HG03108 (cell line): ENCODE data around the gene BICRA.
"Not testable (repeated sequence)": the region's sequence is repeated elsewhere in the genome, so short reads cannot be mapped to it uniquely, and the experiment has no call there.

Source experiments
- ATAC-seq: cut with Tn5 transposase; IDR thresholded peaks from one replicate; pipeline ENCODE4 v1.9.1; 2021; ENCODE audit warnings: moderate library complexity; ENCODE audit not compliant: unreplicated experiment

BICRA gene

GRCh38 chr19:47658431-47659348 is 49.8 kb downstream of the BICRA start:
- no peak for ATAC-seq

DNA sequence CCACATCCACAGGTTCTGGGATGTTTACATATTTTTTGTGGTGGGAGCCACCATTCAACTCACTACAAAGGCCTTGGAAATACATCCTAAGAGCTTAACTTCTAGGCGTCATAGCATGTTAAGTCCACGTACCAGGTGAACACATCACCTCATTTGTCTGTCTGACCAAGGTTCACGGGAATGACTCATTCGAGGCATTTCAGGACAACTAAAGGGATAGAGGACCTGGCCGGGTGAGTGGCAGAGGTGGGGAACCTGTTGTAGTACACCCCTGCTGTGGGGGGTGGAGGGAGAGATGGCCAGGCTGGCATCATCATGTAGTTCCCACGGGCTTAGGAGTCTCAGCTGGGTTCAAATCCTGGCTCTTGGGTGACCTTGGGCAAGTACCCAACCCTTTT is 51.5 kb downstream of the BICRA start:
- no peak for ATAC-seq

DNA sequence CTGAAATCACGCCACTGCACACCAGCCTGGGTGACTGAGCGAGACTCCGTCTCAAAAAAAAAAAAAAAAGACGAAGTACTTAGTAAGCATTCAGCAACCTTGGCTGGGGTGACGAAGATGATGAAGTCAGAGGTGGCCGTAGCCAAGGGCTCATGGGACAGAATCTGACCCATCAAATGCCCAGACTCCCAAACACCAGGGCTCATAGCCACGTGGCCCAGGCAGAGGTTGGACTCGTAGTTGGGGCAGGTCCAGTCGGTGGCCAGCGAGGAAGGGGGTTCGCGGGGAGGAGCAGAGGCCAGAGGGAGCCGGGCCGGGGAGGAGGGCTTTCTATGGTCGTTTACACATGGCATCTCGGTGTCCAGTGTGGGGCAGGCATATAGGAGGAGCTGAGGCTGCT is 52.2 kb downstream of the BICRA start:
- ATAC-seq = no peak

DNA sequence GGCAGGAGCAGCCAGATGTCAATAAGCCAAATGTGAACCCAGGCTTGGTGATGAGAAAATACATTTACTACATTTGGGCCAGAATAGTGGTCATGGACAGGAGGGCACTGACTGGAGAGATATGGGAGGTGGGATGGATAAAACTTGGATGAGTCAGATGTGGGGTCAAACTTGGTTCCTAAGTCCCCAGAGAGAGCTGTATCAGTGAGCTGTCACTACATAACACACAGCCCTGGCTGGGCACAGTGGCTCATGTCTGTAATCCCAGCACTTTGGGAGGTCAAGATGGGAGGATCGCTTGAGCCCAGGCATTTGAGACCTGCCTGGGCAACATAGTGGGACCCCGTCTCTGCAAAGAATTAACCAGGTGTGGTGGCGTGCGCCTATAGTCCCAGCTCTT is 52.7 kb downstream of the BICRA start:
- no peak for ATAC-seq

DNA sequence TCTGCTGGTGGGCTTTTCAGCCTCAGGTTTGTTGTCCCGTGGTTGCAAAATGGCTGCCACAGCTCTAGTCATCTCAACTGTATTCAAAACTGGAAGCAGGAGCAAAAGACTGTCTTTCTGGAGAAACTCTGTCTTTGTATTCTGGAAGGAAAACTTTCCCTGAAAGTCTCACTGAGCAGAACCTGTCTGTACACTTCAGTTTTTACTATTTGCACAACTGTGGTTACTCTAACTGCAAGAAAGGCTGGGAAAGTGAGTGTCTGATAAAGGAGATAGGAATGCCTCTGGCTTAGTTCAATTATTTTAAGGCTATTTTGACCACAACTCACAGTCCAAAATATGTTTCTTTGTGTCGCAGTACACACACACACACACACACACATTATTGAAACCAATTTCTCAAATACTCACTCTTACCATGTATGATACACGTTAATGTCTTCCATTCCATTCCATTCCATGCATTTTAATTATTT is 54.5 kb downstream of the BICRA start:
- no peak for ATAC-seq

GRCh38 chr19:47663911-47664771 is 55.2 kb downstream of the BICRA start:
- ATAC-seq = no peak

DNA sequence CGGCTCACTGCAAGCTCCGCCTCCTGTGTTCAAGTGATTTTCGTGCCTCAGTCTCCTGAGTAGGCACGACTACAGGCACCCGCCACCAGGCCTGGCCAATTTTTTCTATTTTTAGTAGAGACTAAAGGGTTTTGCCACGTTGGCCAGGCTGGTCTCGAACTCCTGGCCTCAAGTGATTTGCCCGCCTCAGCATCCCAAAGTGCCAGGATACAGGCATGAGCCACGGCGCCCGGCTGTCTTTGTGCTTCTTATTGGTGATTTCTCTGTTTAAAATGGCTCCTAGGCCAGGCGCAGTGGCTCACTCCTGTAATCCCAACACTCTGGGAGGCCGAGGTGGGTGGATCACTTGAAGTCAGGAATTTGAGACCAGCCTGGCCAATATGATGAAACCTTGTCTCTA is 59.6 kb downstream of the BICRA start:
- not testable (repeated sequence) for ATAC-seq

DNA sequence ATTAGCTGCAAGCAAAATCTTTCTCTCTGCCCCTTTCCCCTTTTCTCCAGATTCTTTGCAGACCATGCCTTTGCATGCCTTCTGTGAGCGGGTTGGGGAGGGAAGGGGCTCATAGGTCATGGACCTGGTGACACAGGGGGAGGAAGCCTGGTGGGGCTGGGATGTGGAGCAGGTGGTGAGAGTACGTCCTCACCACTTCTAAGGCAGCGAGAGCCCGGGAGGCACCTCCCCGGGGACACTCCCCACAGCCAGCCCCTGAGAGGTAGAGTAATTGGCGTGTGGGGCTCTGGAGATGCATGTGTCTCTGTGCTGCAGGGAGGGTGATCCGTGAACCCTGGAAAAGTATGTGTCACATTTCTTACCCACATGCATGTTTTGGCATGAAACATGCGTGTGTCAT is 61.8 kb downstream of the BICRA start:
- ATAC-seq = no peak

GRCh38 chr19:47671499-47671898 is 62.6 kb downstream of the BICRA start:
- ATAC-seq = no peak

DNA sequence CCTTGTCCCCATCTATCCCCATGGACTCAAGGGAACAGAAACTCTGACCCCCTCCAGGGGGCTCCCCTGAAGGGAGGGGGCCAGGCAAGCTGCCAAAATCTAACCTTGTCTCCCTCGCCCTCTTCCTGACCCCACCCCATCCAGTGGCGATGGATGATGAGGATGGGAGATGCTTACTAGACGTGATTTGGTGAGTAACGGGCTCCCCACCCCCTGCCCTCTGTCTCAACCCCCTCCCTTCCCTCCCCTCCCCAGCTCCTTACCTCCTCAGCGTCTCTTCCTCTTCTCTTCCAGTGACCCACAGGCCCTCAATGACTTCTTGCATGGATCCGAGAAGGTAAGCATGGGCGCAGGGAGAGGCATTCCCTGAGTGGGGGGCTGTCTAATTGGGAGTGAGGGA is 64.5 kb downstream of the BICRA start:
- ATAC-seq = no peak

DNA sequence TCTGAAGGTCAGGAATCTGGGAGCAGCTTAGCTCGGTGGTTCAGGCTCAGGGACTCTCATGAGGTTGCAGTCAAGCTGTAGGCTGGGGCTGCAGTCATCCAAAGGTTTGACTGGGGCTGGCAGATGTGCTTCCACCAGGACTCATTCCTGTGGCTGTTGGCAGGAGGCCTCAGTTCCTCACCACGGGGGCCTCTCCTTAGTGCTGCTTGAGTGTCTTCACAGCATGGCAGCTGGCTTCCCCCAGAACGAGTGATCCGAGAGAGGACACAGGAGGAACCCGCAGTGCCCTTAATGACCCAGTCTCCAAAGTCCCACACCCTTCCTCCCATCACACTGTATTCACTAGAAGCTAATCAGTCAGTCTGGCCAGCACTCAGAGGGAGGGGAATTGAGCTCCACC is 65.6 kb downstream of the BICRA start:
- no peak for ATAC-seq

GRCh38 chr19:47675271-47675670 is 66.3 kb downstream of the BICRA start:
- ATAC-seq = no peak

DNA sequence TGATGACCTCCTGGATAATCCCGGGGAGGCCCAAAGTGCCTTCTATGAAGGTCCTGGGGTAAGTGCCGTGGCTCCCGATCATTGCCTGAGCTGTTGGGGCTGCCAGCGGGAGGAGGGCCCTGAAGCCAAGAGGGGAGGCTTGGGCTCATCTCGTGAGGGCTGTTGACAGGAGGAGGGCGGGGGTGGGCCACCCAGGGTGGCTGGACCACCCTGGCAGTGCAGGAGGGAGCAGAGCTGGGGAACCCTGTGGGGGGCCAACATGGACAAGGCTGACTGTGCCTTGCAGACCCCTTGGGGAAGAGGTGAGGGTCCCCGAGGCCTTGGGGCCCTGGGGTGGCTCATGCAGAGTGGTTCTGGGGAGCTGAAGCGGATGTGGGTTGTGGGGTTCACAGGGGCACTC is 66.9 kb downstream of the BICRA start:
- ATAC-seq = no peak

DNA sequence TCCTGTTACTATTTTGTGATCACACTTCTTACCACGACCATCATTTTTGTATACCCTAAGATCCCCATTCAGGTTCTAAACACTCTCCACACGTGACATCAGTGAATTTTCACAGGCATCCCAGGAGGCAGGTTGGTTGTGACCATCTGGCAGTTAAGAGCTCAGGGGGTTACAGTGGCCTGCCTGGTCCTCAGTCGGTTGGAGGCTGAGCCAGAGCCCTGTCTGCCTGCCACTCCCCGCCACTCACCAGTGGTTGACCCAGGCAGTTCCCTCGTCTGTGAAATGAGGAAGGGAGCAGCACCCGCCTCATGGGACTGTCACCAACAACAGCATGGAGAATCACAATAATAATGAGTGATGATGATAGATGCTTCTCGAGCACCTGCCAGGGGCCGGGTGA is 67.9 kb downstream of the BICRA start:
- ATAC-seq = no peak

DNA sequence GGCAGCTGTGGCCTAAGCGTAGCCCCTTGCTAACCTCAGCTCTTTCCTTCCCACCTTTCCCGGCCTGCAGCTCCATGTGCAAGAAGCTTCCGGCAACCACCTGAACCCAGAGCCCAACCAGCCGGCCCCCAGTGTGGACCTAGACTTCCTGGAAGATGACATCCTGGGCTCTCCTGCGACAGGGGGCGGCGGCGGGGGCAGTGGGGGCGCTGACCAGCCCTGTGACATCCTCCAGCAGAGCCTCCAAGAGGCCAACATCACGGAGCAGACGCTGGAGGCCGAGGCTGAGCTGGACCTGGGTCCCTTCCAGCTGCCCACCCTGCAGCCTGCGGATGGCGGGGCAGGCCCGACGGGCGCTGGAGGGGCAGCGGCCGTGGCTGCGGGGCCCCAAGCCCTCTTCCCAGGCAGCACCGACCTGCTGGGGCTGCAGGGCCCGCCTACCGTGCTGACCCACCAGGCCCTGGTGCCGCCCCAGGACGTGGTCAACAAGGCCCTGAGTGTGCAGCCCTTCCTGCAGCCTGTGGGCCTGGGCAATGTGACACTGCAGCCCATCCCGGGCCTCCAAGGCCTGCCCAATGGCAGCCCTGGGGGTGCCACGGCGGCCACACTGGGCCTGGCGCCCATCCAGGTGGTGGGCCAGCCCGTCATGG is 70.4 kb downstream of the BICRA start:
- ATAC-seq = no peak

- no peak for ATAC-seq
These were observed 71.3 kb downstream of the BICRA start for GRCh38 chr19:47679922-47680857.

- ATAC-seq = no peak
These were observed 72.0 kb downstream of the BICRA start for GRCh38 chr19:47680858-47681332.

DNA sequence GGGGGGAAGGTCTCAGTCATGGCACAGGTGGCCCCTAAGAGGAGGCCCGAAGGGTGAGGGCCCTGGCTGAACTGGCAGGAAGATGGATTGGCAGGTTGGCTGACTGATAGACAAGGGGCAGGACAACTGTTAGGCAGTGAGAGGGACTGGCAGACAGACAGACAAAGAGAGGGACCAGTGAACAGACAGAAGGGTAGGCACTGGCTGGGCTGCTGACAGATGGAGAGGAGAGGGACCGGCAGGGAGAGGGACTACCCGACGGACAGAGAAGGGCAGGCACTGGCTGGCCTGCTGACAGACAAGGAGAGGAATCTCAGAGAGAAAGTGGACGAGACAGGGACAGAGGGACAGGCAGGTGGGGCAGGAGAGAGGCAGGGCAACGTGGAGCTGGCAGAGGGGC is 72.5 kb downstream of the BICRA start:
- no peak for ATAC-seq

DNA sequence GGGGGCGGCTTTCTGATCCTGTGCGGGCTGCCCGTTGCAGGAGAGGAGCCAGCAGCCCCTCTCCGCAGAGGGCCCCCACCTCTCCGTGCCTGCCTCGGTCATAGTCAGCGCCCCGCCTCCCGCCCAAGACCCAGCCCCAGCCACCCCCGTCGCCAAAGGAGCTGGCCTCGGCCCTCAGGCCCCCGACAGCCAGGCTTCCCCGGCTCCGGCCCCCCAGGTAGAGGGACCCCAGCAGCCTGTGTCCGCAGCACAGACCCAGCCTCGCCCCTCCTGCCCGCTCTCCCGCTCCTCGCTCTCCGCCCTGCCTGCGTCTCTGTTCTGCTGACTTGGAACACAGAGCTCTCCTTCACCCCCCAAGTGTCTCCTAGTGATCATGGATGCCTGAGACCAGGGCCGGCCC is 73.0 kb downstream of the BICRA start:
- no peak for ATAC-seq

- no peak for ATAC-seq
These were observed 74.0 kb downstream of the BICRA start for GRCh38 chr19:47682939-47683338.
